Activated CD4-positive, alpha-beta T cell treated with anti-CD3 and anti-CD28 coated beads, Interleukin-2, amount 10 ng/mL, durations not matched to agents 24 days and 14 days (primary cell): ENCODE results near the gene ARHGEF3. TPM values are rescaled to one million over a fixed set of nuclear protein-coding genes. Genes with fewer than 3 reads are reported as not detected.

ENCODE experiments used
- DNase-seq: peaks from one replicate; pipeline ENCODE4 v3.0.0; 2022
- H3K27ac Mint-ChIP-seq: one replicate; pipeline ENCODE4 v1.8.0; 2022; ENCODE audit warnings: mild to moderate bottlenecking, mixed read lengths
- H3K27me3 Mint-ChIP-seq: one replicate; pipeline ENCODE4 v1.8.0; 2022; ENCODE audit warnings: mixed read lengths
- H3K36me3 Mint-ChIP-seq: one replicate; pipeline ENCODE4 v1.8.0; 2022; ENCODE audit warnings: low read depth, mild to moderate bottlenecking, mixed read lengths
- H3K4me1 Mint-ChIP-seq: one replicate; pipeline ENCODE4 v1.8.0; 2021; ENCODE audit warnings: mixed read lengths
- H3K4me3 Mint-ChIP-seq: one replicate; pipeline ENCODE4 v1.8.0; 2022; ENCODE audit warnings: mild to moderate bottlenecking, moderate library complexity, mixed read lengths
- H3K9me3 Mint-ChIP-seq: one replicate; pipeline ENCODE4 v1.8.0; 2021; ENCODE audit warnings: mixed read lengths
- intact Hi-C: fragments of 100-400 bp; cut with micrococcal nuclease; formaldehyde crosslinking; loops from one replicate; pipeline ENCODE4 v1.15.1; 2023
- total RNA-seq: library from RNA; stranded (reverse); gene quantifications from 2 replicates; pipeline ENCODE4 v1.2.3, GENCODE V29; 2022

Gene ARHGEF3
- total RNA-seq, 1 donor from 2014 or later: 54.4 TPM

- H3K36me3 Mint-ChIP-seq: peaks cover 45% of the 10 kb centered on the region
- peak overlapping the region; percentile 75 for H3K4me3 Mint-ChIP-seq
- no peaks in the 10 kb centered on the region for H3K27me3 Mint-ChIP-seq
Measured at GRCh38 chr3:56782215-56782614, 19.5 kb downstream of the ARHGEF3 start.

DNA sequence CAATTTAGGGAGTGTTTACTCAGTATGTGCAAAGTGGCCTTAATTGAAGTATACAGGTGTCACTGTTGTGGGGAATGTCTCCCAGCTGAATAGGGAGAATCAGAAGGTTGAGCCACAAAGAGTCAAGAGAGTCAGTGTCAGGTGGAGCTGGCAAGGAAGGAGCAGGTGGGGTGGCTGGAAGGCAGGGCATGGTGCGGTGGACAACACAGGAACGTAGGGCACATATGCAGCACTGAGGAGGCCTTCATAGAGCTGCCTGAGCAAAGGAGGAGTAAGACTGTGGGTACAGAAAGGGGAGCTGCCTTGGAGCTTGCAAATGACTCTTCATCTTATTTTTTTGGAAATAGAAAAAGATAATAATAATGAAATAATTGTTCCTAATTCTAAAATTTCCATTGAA, 20.0 kb downstream of the ARHGEF3 start:
- H3K4me1 Mint-ChIP-seq: peaks cover 83% of the 10 kb centered on the region
- no peak for DNase-seq
- intact Hi-C loops: loop anchor here (1.0 to 10.0 kb wide), 3 partner anchors 9 to 443 kb away; partner anchors contain the start of gene APPL1
- H3K27me3 Mint-ChIP-seq: no peaks in the 10 kb centered on the region
- H3K9me3 Mint-ChIP-seq: peaks cover 4% of the 10 kb centered on the region
- peak overlapping the region; percentile 95 for H3K27ac Mint-ChIP-seq
- peak overlapping the region; percentile 57 for H3K4me3 Mint-ChIP-seq
- H3K36me3 Mint-ChIP-seq: peaks cover 46% of the 10 kb centered on the region

More at GRCh38 chr3:56782215-56782614, 19.5 kb downstream of the ARHGEF3 start:
- Mint-ChIP-seq H3K27ac (peak overlapping the region; percentile 95), H3K4me1 (peaks cover 84% of the 10 kb centered on the region), H3K9me3 (peaks cover 4% of the 10 kb centered on the region)
- no peak for DNase-seq
- intact Hi-C loops: loop anchor here (1.0 to 10.0 kb wide), 3 partner anchors 8 to 443 kb away; partner anchors contain the start of gene APPL1

DNA sequence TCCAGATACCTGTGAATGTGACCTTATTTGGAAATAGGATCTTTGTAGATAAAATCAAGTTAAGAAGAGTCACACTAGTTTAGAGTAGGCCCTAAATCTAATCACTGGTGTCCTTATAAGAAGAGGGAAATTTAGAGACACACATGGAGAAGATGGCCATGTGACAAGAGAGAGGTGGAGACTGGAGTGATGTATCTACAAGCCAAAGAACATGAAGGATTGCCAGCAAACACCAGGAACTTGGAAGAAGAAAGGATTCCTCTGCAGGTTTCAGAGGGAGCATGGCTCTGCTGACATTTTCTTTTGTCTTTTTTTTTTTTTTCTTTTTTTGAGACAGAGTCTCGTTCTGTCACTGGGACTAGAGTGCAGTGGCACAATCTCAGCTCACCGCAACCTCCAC, 20.8 kb downstream of the ARHGEF3 start:
- Mint-ChIP-seq H3K4me3 (no peak overlapping the region), H3K27me3 (no peaks in the 10 kb centered on the region), H3K27ac (no peak overlapping the region), H3K36me3 (peaks cover 44% of the 10 kb centered on the region), H3K9me3 (peaks cover 4% of the 10 kb centered on the region), H3K4me1 (peaks cover 81% of the 10 kb centered on the region)
- intact Hi-C loops: loop anchor here (5.0 to 10.0 kb wide), 2 partner anchors 54 to 444 kb away; partner anchors contain the start of gene APPL1
- no peak for DNase-seq

- Mint-ChIP-seq H3K4me1 (peaks cover 74% of the 10 kb centered on the region), H3K4me3 (no peak overlapping the region), H3K27me3 (no peaks in the 10 kb centered on the region), H3K27ac (no peak overlapping the region), H3K9me3 (peaks cover 4% of the 10 kb centered on the region), H3K36me3 (peaks cover 42% of the 10 kb centered on the region)
- DNase-seq: no peak
- intact Hi-C loops: no loop called here
Measured at GRCh38 chr3:56778893-56779292, 22.9 kb downstream of the ARHGEF3 start.

GRCh38 chr3:56776556-56776950, 25.2 kb downstream of the ARHGEF3 start:
- intact Hi-C loops: no loop called here
- no peak for DNase-seq
- Mint-ChIP-seq H3K4me1 (peaks cover 65% of the 10 kb centered on the region), H3K9me3 (peaks cover 4% of the 10 kb centered on the region), H3K27ac (peak overlapping the region; percentile 63), H3K36me3 (peaks cover 57% of the 10 kb centered on the region), H3K4me3 (no peak overlapping the region), H3K27me3 (no peaks in the 10 kb centered on the region)

GRCh38 chr3:56775838-56776555, 25.8 kb downstream of the ARHGEF3 start:
- Mint-ChIP-seq H3K36me3 (peaks cover 62% of the 10 kb centered on the region), H3K27me3 (no peaks in the 10 kb centered on the region), H3K9me3 (peaks cover 4% of the 10 kb centered on the region), H3K27ac (peak overlapping the region; percentile 15), H3K4me1 (peaks cover 68% of the 10 kb centered on the region), H3K4me3 (no peak overlapping the region)
- DNase-seq: no peak
- intact Hi-C loops: no loop called here

DNA sequence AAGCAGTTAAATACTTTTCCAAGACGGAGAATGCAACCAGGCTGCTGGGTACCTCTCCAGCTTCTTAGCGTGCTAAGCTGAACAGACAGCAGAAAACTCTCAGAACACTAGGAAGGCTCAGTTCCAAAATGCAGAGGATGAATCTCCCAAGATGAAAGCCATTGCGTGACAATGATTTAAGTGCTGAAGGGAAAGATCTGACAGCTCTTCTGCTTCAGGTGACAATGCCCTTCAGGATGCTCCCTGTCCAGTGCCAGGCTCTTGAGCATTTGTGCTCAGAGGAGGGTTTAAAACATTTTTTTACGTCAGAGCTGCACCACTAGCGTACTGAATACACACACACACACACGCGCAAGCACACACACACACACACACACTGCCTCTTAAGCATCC, 26.3 kb downstream of the ARHGEF3 start:
- Mint-ChIP-seq H3K27ac (no peak overlapping the region), H3K4me1 (peaks cover 62% of the 10 kb centered on the region), H3K9me3 (no peaks in the 10 kb centered on the region), H3K27me3 (no peaks in the 10 kb centered on the region), H3K4me3 (no peak overlapping the region), H3K36me3 (peaks cover 59% of the 10 kb centered on the region)
- intact Hi-C loops: no loop called here
- no peak for DNase-seq

DNA sequence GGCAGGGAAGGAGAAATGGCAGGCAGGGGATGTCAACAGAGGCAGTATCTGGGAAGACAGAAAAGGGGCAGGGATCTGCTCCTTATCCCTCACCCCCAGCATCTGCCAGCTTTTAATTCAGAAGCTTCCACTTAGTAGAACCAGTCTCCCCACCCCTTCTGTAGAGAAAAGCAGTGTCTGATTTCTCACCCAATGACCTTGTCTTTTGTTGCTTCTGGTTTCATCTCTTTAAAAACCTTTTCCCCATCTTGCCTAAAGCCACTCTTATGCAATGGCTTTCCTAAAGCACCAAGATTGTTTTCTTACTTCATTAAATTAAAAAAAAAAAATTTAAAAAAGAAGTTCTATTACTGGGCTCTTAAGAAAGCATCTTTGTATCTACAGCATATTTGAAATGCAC, 27.8 kb downstream of the ARHGEF3 start:
- Mint-ChIP-seq H3K36me3 (peaks cover 58% of the 10 kb centered on the region), H3K4me1 (peaks cover 54% of the 10 kb centered on the region), H3K27ac (peak overlapping the region; percentile 2), H3K27me3 (no peaks in the 10 kb centered on the region), H3K9me3 (no peaks in the 10 kb centered on the region), H3K4me3 (no peak overlapping the region)
- intact Hi-C loops: no loop called here
- no peak for DNase-seq

GRCh38 chr3:56772952-56773938, 28.5 kb downstream of the ARHGEF3 start:
- no peak for DNase-seq
- Mint-ChIP-seq H3K4me1 (peaks cover 56% of the 10 kb centered on the region), H3K36me3 (peaks cover 62% of the 10 kb centered on the region), H3K4me3 (no peak overlapping the region), H3K9me3 (no peaks in the 10 kb centered on the region), H3K27ac (peak overlapping the region; percentile 58), H3K27me3 (no peaks in the 10 kb centered on the region)
- intact Hi-C loops: no loop called here

DNA sequence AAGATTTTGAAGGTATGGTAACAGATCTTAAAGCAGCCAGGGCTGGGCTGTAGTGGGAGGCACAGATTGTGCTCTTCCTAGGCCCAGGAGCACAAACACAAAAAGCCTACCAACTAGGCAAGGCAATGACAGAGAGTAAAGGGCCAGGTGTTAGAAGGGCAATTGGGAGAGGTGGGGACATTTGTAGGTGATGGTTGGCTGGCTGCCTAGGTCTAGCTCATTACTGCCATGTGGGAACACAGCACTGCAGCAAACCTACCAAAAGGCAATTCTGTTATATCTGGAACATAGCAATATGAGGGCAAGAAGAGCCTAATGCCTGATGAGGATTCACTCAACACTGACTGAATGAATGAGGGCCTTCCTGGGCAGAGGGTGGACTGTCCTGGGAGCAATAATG, 30.4 kb downstream of the ARHGEF3 start:
- Mint-ChIP-seq H3K27me3 (no peaks in the 10 kb centered on the region), H3K4me1 (peaks cover 45% of the 10 kb centered on the region), H3K9me3 (no peaks in the 10 kb centered on the region), H3K4me3 (no peak overlapping the region), H3K27ac (peak overlapping the region; percentile 65), H3K36me3 (peaks cover 58% of the 10 kb centered on the region)
- no peak for DNase-seq
- intact Hi-C loops: no loop called here

- intact Hi-C loops: no loop called here
- peaks cover 67% of the 10 kb centered on the region for H3K36me3 Mint-ChIP-seq
- no peaks in the 10 kb centered on the region for H3K9me3 Mint-ChIP-seq
- H3K27me3 Mint-ChIP-seq: no peaks in the 10 kb centered on the region
- H3K27ac Mint-ChIP-seq: no peak overlapping the region
- peaks cover 46% of the 10 kb centered on the region for H3K4me1 Mint-ChIP-seq
- no peak overlapping the region for H3K4me3 Mint-ChIP-seq
- no peak for DNase-seq
Measured at GRCh38 chr3:56769116-56769707, 32.5 kb downstream of the ARHGEF3 start.

GRCh38 chr3:56764904-56765547, 36.7 kb downstream of the ARHGEF3 start:
- no peak for DNase-seq
- intact Hi-C loops: no loop called here
- H3K4me3 Mint-ChIP-seq: no peak overlapping the region
- H3K27ac Mint-ChIP-seq: peak overlapping the region; percentile 68
- H3K36me3 Mint-ChIP-seq: peaks cover 64% of the 10 kb centered on the region
- peaks cover 56% of the 10 kb centered on the region for H3K4me1 Mint-ChIP-seq
- H3K27me3 Mint-ChIP-seq: no peaks in the 10 kb centered on the region
- H3K9me3 Mint-ChIP-seq: no peaks in the 10 kb centered on the region

DNA sequence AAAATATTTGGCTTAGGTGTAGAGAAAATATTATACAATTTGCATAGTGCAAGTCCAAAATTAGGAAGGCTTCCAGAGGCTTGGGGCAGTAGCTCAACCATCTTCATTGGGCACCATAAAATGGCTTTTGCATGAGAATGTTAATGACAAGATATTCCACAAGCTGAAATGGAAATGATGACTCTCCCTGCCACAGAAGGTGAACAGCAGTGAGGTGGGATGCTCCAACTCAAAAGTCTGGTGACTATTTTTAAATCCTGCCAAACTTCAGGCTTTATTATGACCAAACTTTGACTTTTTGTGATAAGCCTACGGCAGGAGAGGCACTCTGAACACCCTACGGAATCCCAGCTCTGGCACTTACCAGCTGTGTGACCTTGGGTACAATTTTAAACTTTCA, 37.6 kb downstream of the ARHGEF3 start:
- peaks cover 63% of the 10 kb centered on the region for H3K36me3 Mint-ChIP-seq
- peak overlapping the region; percentile 17 for H3K27ac Mint-ChIP-seq
- H3K27me3 Mint-ChIP-seq: no peaks in the 10 kb centered on the region
- no peak overlapping the region for H3K4me3 Mint-ChIP-seq
- intact Hi-C loops: no loop called here
- H3K4me1 Mint-ChIP-seq: peaks cover 63% of the 10 kb centered on the region
- H3K9me3 Mint-ChIP-seq: no peaks in the 10 kb centered on the region
- no peak for DNase-seq
